Large intestine (tissue), 3 donors: ENCODE measurements around the gene DISC1. TPM values are rescaled to one million over a fixed set of nuclear protein-coding genes. Genes with fewer than 3 reads are reported as not detected.

Experiments
- DNase-seq, 2 donors: peaks; one replicate each; pipeline versions ENCODE4 v3.0.0 to v3.0.0-alpha.2; 2013
- H3K27ac ChIP-seq: one replicate; pipeline ENCODE4 v1.5.1; 2013; ENCODE audit warnings: low read length
- H3K27me3 ChIP-seq: 2 replicates; pipeline ENCODE4 v1.6.1; 2013; ENCODE audit warnings: low read length; ENCODE audit not compliant: control insufficient read depth, insufficient read depth
- H3K36me3 ChIP-seq: 2 replicates; pipeline ENCODE4 v1.6.1; 2013; ENCODE audit warnings: low read length; ENCODE audit not compliant: control insufficient read depth, insufficient read depth
- H3K4me1 ChIP-seq: one replicate; pipeline ENCODE4 v1.6.1; 2013; ENCODE audit warnings: low read length; ENCODE audit not compliant: control insufficient read depth, insufficient read depth
- H3K4me3 ChIP-seq: one replicate; pipeline ENCODE4 v1.5.1; 2013; ENCODE audit warnings: low read length
- H3K9me3 ChIP-seq: one replicate; pipeline ENCODE4 v1.6.1; 2013; ENCODE audit warnings: mild to moderate bottlenecking, low read depth, low read length, moderate library complexity; ENCODE audit not compliant: control insufficient read depth
- WGBS: methylation state at CpG from one replicate; pipeline ENCODE4 v1.1.5; 2013; ENCODE audit warnings: low lambda C conversion rate; ENCODE audit not compliant: insufficient coverage; 5-methylcytosine and 5-hydroxymethylcytosine counted together
- polyA plus RNA-seq: library from polyadenylated mRNA; unstranded; fragments of 120-200 nt; gene quantifications from one replicate; pipeline ENCODE4 v1.2.1, GENCODE V29; 2013

Gene DISC1
- polyA plus RNA-seq, 1 donor = 2.4 TPM

DNA sequence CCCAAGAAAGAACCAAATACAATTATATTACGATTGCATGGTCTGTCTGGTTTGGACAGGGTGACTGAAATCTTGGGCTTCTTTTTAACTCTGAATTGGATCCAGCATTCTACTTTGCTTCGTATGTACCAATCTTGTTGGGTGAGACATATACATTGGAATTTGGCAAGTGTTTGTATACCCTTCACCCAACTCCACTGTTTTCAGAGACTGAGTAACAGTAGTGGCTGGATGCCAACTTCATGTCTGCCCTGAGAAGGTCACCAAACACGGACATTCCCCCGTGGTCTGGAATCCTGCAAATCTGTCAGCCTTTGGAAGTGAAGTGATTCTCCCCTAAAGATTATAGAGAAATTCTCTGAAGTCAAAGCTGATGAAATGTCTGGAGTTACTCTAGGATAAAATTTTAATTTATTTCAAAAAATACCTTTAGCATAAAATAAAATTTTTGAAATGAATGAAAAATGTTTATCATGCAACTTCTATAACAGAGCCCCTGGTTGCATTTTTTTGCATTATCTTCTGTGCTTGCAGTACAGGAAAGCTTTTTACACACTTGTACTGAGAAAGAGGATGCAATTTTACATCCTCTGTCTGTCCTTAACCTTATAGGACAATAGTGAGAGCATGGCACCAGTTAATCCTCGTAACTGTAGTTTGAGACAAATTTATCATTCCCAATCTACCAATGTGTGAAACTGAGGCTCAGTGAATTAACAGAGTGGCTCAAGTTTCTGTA, 201.8 kb downstream of the DISC1 start:
- Histone ChIP-seq H3K36me3 (no peaks in the 10 kb centered on the region), H3K4me1 (no peaks in the 10 kb centered on the region), H3K27ac (no peak overlapping the region), H3K9me3 (no peaks in the 10 kb centered on the region), H3K27me3 (no peaks in the 10 kb centered on the region), H3K4me3 (no peak overlapping the region)
- DNase-seq = no peak
- no CpG with 5 or more reads among the region's 5 CpGs for WGBS

DNA sequence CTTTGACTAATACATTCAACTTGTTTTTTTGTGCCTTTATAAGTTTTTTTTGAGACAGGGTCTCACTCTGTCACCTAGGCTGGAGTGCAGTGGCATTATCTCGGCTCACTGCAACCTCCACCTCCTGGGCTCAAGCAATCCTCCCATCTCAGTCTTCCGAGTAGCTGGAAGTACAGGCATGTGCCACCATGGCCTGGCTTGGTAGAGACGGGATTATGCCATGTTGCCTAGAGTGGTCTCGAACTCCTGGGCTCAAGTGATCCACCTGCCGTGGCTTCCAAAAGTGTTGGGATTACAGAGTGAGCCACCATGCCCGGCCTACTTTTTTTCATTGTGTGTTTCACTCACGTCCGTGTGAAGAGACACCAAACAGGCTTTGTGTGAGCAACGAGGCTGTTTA, 202.7 kb downstream of the DISC1 start:
- Histone ChIP-seq H3K27ac (no peak overlapping the region), H3K4me3 (no peak overlapping the region), H3K4me1 (no peaks in the 10 kb centered on the region), H3K27me3 (no peaks in the 10 kb centered on the region), H3K36me3 (no peaks in the 10 kb centered on the region), H3K9me3 (no peaks in the 10 kb centered on the region)
- no peak for DNase-seq
- WGBS = no CpG with 5 or more reads among the region's 9 CpGs

DNA sequence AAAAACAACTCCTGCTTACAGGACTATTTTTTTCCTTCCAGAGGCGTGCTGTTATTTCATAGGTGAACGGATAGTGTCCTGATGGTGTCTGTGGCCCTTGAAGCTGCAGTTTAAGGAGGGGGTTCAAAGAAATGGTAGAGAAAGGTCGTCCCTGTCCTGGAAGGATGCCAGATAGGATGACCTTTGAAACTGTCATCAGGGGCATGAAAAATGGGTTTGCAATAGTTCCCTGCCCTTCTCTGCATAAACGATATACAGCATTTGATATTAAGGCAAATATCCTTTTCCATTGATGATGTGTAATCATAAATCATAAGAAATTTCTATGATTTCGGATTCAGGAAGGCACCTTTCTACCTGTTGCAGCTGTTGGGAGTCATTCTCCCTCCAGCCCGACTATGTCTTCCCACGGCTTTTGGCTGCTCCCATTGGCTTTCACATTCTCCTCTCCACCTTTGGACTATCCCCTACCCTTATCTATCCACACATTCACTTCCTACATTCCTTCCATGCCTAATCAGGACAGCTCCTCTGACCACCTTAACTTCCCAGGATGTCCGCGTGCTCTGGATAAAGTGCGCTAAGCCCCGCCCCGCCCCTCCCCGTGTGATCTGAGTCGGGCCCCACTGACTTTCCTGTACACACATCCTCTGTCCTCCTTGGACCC, 209.8 kb downstream of the DISC1 start:
- no peaks in the 10 kb centered on the region for H3K9me3 ChIP-seq
- H3K4me3 ChIP-seq = peak overlapping the region; percentile 18
- peak overlapping the region; percentile 5 for H3K27ac ChIP-seq
- DNase-seq = peak; percentile 77 to 91
- 40% methylated on average over 1 of the region's 14 CpGs for WGBS
- H3K36me3 ChIP-seq = no peaks in the 10 kb centered on the region
- no peaks in the 10 kb centered on the region for H3K27me3 ChIP-seq
- peaks cover 39% of the 10 kb centered on the region for H3K4me1 ChIP-seq

DNA sequence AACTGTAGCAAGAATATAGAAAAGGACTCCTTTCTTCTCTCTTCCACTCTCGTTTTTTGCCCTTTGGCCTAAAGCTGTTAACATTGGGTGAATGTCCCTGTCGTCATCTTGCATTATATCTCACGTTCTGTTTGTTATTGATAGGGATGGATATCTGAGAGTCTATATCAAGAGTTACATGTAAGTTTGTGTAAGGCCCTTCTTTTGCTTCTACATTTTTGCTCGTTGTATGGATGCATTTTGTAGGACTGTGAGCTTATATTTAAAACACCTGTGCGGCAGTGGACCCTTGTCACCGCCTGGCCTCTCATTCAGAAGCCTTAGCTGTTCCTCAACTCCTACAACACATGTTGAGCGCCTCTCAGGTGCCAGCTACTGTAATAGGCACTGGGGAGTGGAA, 211.9 kb downstream of the DISC1 start:
- Histone ChIP-seq H3K4me3 (no peak overlapping the region), H3K27ac (peak overlapping the region; percentile 20), H3K9me3 (no peaks in the 10 kb centered on the region), H3K4me1 (peaks cover 49% of the 10 kb centered on the region), H3K27me3 (no peaks in the 10 kb centered on the region), H3K36me3 (no peaks in the 10 kb centered on the region)
- peak; percentile 40 to 76 for DNase-seq
- no CpG with 5 or more reads among the region's 7 CpGs for WGBS

DNA sequence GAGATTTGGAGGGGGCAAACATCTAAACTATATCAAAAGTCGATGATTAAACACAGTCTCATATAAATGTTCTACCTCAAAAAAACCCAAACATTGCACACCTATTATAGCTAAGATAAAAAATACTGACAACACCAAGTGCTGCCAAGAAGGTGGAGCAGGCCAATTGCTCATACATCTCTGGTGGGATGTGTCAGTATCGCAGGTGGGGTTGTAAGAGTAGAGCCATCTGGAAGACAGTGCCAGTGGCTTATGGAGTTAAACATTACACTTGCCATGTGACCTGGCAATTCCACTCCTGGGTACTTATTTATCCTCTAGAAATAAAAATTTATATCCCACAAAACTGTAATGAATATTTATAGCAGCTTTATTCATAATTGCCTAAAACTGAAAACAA, 213.4 kb downstream of the DISC1 start:
- Histone ChIP-seq H3K4me3 (no peak overlapping the region), H3K9me3 (no peaks in the 10 kb centered on the region), H3K27me3 (no peaks in the 10 kb centered on the region), H3K27ac (no peak overlapping the region), H3K4me1 (peaks cover 49% of the 10 kb centered on the region), H3K36me3 (no peaks in the 10 kb centered on the region)
- WGBS = no CpG with 5 or more reads among the region's 2 CpGs
- DNase-seq = no peak

DNA sequence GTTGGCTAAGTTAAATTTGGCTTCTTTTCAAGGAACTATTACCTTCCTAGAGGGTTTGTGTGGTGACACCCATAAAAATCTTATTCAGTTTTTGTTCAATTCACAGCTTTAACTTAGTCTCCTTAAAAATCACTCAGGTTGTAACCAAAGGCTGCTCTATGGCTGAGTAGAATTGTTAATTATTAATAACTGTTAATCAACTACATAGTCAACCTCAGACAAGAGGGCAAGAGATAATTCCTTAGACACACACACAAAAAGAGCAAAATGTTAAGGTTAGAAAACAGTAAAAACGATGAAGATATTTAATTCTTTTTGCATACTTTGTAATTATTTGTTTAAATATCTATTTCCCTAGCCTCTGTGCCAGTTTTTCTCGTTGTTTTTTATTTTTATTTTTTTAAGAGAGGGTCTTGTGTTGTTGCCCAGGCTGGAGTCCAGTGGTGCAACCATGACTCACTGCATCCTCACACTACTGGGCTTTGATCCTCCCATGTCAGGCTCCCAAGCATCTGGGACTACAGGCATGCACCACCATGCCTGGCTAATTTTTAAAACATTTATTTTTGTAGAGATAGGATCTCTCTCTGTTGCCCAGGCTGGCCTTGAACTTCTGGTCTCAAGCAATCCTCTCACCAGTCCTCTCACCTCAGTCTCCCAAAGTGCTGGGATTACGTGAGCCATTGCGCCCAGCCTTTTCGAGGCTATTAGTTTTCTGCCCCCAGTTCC, 215.2 kb downstream of the DISC1 start:
- H3K36me3 ChIP-seq = no peaks in the 10 kb centered on the region
- 0% methylated on average over 1 of the region's 5 CpGs for WGBS
- DNase-seq = peak; percentile 45 to 68
- H3K9me3 ChIP-seq = no peaks in the 10 kb centered on the region
- no peaks in the 10 kb centered on the region for H3K27me3 ChIP-seq
- peaks cover 51% of the 10 kb centered on the region for H3K4me1 ChIP-seq
- H3K27ac ChIP-seq = peak overlapping the region; percentile 23
- H3K4me3 ChIP-seq = no peak overlapping the region

DNA sequence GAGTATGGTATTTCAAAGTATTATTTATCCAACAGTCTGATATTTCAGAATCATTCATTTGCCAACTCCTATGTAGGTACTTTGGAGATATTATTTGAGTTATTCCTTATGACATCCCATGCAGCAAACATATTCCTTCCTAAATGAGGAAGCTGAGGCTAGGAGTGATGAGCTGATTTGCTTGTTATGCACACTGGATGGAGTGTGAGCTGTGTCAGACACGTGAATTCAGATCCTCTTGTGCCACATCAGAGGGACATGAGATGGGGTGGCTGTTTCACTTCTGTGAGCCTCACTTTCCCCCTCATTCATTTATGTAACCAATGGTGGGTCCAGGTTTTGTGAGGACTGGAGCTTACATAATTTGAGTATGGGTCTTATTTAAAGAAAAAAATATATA, 215.9 kb downstream of the DISC1 start:
- no peak for DNase-seq
- peaks cover 45% of the 10 kb centered on the region for H3K4me1 ChIP-seq
- H3K4me3 ChIP-seq = no peak overlapping the region
- H3K9me3 ChIP-seq = no peaks in the 10 kb centered on the region
- no peaks in the 10 kb centered on the region for H3K27me3 ChIP-seq
- no peak overlapping the region for H3K27ac ChIP-seq
- WGBS = no CpG with 5 or more reads among the region's 1 CpG
- no peaks in the 10 kb centered on the region for H3K36me3 ChIP-seq

DNA sequence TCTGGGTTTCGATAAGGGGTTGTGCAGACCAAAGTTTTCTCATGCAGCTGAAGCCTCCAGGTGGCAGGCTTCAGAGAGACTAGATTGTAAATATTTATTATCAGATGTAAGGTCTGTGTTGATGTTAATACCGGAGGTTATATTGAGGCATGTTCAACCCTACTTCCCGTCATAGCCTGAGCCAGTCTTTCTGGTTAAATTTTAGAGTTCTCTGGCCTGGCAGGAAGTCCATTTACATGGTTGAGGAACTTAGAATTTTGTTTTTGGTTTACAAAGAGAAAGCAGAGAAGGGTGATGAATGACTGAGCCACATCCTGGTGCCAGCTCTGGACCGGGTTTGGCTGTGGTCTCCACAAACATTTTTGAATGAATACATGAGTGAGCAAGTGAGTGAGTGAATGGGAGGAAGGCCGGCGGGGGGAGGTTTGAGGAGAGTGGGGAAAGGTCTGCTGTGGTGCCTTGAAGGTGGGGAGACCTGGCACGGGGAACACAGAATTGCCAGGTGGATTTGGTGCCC, 218.5 kb downstream of the DISC1 start:
- Histone ChIP-seq H3K27me3 (no peaks in the 10 kb centered on the region), H3K27ac (no peak overlapping the region), H3K9me3 (no peaks in the 10 kb centered on the region), H3K36me3 (no peaks in the 10 kb centered on the region), H3K4me3 (no peak overlapping the region), H3K4me1 (peaks cover 24% of the 10 kb centered on the region)
- peak; percentile 35 to 65 for DNase-seq
- 75% methylated on average over 2 of the region's 7 CpGs for WGBS

DNA sequence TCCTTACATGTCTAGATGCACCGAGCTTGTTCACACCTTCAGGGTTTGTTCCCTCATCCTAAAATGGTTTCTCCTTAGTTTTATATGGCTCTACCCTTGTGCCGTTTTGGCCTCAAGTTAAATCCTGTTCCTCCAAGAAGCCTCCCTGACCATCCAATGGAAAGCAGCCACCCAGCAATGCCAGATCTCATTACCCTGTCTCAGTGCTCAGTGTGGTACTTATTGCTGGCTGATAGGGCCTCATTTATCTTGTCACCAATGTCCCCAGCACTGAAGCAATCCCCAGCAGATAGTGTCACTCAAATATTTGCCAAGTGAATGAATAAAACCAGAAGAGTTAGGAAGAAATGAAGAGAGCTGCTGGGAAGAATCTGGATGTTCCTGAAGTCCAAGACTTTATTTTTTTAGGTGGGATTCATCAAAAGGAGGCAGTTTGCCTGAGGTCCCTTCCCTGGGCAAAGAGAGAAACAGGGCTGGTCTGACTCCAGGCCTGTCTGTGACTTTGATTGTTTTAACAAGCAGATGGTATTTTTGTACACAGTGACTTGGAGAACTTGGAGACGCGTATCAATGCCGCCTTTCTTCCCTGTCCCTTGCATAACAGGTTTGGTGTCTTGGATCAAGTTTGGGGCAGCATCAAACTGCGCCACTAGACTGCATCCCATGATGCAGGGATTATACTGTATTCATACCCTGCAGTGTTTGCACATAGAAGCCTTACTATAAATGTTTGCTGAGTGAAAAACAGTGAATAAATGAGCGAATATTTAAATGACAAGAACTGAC, 221.2 kb downstream of the DISC1 start:
- Histone ChIP-seq H3K4me3 (no peak overlapping the region), H3K36me3 (no peaks in the 10 kb centered on the region), H3K27me3 (no peaks in the 10 kb centered on the region), H3K9me3 (no peaks in the 10 kb centered on the region), H3K27ac (no peak overlapping the region), H3K4me1 (peaks cover 4% of the 10 kb centered on the region)
- WGBS = 100% methylated on average over 1 of the region's 7 CpGs
- DNase-seq = no peak

DNA sequence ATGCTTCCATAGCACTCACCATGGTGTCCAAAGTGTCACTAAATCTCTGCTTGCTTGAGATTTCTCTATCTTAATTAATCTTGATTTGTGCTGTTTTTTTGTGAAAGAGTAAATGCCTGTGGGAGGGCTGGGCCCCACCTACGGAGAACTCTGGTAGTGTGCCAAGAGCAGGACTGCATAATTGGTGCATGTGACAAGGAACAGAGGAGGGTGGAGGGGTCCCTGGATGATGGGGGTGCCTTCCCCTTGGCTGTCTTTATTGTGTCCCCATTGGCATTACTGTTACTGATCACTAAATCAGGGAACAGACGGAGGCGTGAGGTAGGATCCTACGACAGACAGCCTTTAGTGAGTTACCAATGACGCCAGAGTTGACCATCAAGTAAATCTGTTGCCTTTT, 223.4 kb downstream of the DISC1 start:
- Histone ChIP-seq H3K9me3 (no peaks in the 10 kb centered on the region), H3K27ac (no peak overlapping the region), H3K27me3 (no peaks in the 10 kb centered on the region), H3K4me3 (no peak overlapping the region), H3K36me3 (no peaks in the 10 kb centered on the region), H3K4me1 (peaks cover 4% of the 10 kb centered on the region)
- WGBS = no CpG with 5 or more reads among the region's 5 CpGs
- no peak for DNase-seq
